ENCODE results near the gene MYBPC1.
"Not testable (repeated sequence)": the region's sequence is repeated elsewhere in the genome, so short reads cannot be mapped to it uniquely, and the experiment has no call there.

The MYBPC1 gene

DNA sequence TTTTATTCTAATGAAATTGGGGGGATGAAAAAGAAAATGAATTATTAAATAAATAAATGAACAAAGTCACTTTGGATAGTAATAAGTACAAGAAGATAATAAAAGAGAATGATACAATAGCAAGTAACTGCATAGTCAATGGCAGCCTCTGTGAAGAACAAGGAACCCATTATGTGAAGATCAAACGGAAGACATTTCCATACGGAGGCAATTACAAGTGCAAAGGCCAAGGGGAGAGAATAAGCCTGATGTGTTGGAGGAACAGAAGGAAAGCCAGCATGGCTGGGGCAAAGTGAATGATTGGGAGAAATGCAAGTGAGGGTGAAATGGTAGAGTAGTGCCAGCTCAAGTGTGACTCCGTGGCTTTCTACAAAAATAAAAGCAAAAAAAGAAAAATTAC, 58.7 kb downstream of the MYBPC1 start:
- DNase-seq (ENCODE audit: low spot score): no peak

DNA sequence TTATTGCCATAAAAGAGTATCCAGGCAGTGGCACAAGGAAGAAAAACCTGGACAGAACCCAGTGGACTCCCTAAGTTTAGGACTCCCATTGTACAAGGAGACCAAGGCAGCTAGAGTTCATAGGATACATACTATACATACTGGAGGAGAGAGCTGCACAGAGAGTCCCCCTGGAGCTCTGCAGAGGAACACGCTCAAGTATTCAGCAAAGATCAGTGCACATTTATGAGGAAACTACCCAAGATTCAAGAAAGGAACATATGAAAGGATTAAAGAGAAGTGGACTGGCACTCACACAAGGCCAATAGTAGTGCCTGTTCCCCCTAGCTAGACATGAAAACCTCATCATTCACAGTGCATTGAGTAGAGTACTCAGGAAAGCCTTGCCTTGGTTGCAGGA, 59.7 kb downstream of the MYBPC1 start:
- DNase-seq (ENCODE audit: low spot score): no peak

DNA sequence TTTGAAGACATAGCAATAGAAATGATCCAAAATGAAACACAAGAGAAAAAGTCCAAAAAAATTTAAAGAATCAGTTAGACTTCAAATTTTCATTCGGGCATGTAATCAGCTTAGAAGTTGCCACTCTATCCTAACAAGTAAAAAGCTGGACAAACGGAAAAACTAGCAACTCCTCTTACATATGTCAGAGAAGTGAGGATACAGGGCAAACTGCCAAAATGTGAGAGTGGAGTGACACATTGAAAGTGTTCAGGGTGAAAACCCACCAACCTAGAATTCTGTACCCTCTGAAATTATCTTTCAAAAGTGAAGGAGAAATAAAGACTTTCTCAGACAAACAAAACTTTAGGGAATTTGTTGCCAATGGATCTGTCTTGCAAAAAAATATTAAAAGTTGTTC, 60.6 kb downstream of the MYBPC1 start:
- DNase-seq (ENCODE audit: low spot score): no peak

- DNase-seq (ENCODE audit: low spot score): not testable (repeated sequence)
Observed at GRCh38 chr12:101660662-101661061, 65.9 kb downstream of the MYBPC1 start.

- DNase-seq (ENCODE audit: low spot score): no peak
Observed at GRCh38 chr12:101663298-101663697, 68.5 kb downstream of the MYBPC1 start.

DNA sequence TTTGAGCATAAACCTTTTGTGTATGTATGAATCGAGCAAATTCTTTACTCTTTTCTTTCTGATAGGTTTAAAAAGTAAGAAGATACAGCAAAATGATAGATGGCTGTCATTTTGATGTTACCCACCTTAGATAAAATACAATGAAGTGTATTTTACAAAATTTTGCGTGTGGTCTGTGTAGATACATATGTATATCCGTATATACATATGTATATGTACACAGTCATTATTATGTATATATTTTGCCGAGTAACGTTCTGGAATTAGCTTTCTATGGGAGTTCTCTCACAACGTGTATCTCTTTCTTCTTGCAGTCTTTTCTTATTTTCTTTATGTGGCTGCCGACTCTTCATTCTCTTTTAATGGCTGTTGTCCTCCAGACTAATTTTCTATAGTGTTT, 70.2 kb downstream of the MYBPC1 start:
- no peak for DNase-seq (ENCODE audit: low spot score)

DNA sequence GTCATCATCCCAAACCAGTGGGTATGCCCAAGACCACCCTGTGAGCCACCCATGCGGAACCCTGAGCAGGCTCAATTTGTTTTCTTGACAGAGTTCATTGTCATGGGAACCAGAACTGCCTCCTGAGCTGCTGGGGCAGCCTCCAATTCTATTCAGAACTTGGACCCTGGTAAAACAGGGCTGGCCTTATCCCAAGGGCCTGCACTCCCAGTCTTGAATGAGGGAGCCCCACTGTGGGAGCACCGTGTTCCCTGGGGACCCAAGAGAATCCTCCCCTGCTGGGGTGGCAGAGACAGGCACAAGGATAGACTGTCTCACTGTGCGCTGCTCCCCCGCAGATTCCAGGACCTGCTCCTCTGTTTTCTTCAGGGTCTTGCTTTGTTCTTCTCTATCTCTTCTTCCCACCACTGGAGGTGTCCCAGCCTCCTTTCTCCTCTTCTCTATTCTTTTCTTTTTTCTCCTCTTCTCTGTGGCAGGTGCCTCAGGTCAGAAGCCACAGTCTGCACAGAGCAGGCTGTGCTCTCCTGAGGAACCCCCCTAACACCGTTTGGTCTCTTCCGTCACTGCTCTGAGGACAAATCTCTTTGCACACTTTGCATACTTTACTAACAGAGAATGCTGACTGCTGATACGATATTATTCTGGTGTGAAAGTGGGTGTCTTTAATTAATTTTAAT, 71.4 kb downstream of the MYBPC1 start:
- no peak for DNase-seq (ENCODE audit: low spot score)

DNA sequence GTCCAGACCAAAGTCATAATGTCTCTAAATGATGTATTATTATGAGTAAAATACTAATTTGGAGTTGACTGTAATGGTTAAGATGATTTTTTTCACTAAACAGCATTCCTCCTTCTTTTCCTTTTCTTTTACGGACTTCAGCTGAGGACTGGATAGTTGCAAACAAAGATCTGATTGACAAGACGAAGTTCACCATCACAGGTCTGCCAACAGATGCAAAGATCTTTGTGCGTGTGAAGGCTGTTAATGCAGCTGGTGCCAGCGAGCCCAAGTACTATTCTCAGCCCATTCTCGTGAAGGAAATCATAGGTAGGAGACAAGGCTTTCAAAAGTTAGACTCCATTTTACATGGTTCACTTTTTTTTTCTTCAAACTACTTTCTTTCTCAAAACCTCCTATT, 72.8 kb downstream of the MYBPC1 start:
- DNase-seq (ENCODE audit: low spot score): no peak

GRCh38 chr12:101670007-101670671, 75.4 kb downstream of the MYBPC1 start:
- DNase-seq (ENCODE audit: low spot score): peak; percentile 54

- DNase-seq (ENCODE audit: low spot score): no peak
Observed at GRCh38 chr12:101671157-101671791, 76.5 kb downstream of the MYBPC1 start.

DNA sequence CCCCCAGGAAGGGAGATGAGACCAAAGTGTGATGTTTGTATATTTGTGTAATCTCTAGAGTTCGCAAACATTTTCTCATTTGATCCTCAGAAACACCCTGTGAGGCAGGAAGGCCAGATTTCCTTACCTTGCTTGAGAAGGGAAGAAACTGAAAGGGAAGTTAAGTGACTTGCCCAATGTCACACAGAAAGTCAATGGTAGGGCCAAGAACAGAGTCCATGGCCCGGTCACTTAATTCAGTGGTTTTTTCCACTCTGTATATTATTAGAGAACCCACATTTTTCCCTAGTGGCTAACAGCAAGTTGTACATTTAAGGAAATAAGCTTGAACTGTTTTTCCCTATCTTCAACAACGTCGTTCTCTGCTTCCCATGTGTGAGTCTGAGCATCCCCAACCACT, 77.1 kb downstream of the MYBPC1 start:
- no peak for DNase-seq (ENCODE audit: low spot score)

- no peak for DNase-seq (ENCODE audit: low spot score)
Observed at GRCh38 chr12:101675555-101675954, 80.8 kb downstream of the MYBPC1 start.

DNA sequence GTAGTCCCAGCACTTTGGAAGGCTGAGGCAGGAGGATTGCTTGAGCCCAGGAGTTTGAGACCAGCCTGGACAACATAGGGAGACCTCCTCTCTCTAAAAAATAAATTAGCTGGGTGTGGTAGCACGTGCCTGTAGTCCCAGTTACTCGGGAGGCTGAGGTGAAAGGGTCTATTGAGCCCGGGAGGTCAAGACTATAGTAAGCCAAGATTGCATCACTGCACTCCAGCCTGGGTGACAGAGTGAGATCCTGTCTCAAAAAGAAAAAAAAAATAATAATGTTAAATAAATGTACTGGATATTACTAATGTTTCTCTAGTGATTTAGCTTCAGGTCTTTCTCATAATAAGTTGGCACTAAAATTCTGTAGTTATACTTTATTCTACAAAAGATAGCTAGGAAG, 81.7 kb downstream of the MYBPC1 start:
- not testable (repeated sequence) for DNase-seq (ENCODE audit: low spot score)

DNA sequence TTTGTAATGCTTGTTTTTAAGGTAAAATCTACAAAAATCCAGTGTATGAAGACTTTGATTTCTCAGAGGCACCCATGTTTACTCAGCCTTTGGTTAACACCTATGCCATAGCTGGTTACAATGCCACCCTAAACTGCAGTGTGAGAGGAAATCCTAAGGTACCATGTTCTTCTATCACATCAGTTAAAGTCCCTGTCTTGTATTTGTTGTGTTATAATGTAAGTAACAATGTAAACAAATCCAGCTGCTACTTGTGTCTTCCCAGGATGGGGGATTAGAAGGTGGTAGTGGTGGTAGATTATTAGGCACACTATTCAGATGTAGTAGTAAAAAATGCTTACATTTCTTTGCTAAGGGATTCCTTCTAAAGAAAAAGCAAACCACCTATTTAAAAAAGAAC, 83.3 kb downstream of the MYBPC1 start:
- DNase-seq (ENCODE audit: low spot score): no peak

DNA sequence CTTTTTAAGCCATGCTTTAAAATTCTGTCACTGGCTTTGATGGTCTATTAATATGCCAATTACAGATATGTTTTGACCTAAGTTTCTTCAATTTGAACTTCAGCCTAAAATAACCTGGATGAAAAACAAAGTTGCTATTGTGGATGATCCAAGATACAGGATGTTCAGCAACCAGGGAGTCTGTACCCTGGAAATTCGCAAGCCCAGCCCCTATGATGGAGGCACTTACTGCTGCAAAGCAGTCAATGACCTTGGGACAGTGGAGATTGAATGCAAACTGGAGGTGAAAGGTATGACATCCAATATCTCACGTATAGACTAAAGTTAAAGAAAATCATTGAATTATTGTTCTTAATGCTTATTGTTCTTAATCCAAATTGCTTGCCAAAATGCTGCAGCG, 85.5 kb downstream of the MYBPC1 start:
- DNase-seq (ENCODE audit: low spot score): no peak

DNA sequence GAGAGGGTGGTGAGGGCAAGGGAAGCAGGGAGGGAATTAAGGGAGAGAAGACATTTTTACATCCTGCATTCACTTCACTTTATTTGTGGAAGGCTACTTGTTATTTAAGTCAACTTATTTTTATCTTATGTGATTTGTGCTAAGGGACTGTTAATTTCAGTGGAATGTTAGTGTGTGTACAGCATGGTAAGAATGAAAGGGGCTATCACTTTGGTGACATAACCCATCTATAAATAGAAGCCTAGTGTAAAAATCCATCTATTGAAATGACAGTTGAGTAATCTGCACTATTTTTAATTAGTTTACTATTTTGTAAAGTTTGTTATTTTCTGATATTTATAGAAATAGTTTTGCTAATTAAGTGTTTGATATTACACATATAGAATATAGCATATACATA, 85.9 kb downstream of the MYBPC1 start:
- no peak for DNase-seq (ENCODE audit: low spot score)

- DNase-seq (ENCODE audit: low spot score): not testable (repeated sequence)
Observed at GRCh38 chr12:101681627-101682026, 86.9 kb downstream of the MYBPC1 start.

- no peak for DNase-seq (ENCODE audit: low spot score)
Observed at GRCh38 chr12:101685092-101685491, 90.3 kb downstream of the MYBPC1 start.

DNA sequence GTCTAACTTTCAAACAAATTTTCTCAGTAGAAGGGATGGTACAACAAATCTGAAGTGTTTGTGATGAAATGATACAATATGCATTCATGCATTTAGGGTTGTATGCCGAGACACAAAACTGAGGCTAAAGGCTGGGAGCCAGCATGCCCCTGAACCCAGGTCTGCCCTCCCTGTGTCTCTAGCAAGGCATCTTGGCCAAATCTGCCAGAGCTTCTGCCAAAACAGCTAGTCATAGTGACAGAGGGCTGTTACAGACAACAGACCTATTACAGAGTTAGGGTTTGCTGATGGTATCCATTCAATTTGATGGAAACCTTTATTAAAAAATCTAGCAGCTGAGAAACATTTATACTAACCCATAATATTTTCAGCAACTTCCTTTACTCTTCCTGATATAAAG, 91.4 kb downstream of the MYBPC1 start:
- no peak for DNase-seq (ENCODE audit: low spot score)

GRCh38 chr12:101690544-101691098, 95.8 kb downstream of the MYBPC1 start:
- DNase-seq (ENCODE audit: low spot score): no peak

DNA sequence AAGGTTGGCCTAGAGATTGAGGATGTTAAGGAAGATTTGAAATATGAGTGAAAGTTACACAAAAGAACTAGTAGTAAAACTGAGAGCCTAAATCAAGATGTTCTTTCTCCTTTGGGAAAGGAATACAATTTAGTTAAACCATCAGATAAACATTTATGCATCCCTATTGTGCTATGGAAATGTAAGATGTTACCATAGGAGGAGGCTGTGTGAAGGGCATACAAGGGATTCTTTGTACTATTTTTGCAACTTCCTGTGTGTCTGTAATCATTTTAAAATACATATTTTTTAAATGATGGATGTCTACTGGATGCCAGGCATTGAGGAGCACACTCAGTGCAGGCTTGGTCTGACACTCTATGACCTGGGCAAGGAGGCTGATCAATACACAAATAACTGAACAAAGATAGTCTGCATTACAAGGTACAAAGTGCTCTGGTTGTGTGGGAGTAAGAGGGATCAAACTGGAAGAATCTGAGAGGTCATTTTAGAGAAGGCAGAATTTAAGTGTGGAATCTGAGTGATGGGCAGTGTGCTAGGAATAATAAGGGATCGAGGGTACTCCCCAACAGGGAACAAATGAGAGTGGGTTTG, 96.8 kb downstream of the MYBPC1 start:
- no peak for DNase-seq (ENCODE audit: low spot score)

GRCh38 chr12:101694297-101694848, 99.6 kb downstream of the MYBPC1 start:
- no peak for DNase-seq (ENCODE audit: low spot score)

All from hematopoietic multipotent progenitor cell treated with erythropoietin and hydrocortisone succinate and interleukin-3 and kit ligand, for 17 days (in vitro differentiated cells).